H9 (cell line): ENCODE data around the gene USP37. TPM values are rescaled to one million over a fixed set of nuclear protein-coding genes. Genes with fewer than 3 reads are reported as not detected.

Source experiments
- DNase-seq: peaks from one replicate; pipeline ENCODE4 v3.0.0-alpha.2; 2017
- H2AFZ ChIP-seq: one replicate; pipeline ENCODE4 v1.6.1; 2013; ENCODE audit warnings: mild to moderate bottlenecking, low read length, control low read depth, moderate library complexity
- H2AK5ac ChIP-seq: 2 replicates; pipeline ENCODE4 v1.6.1; 2013; ENCODE audit warnings: low read length, control low read depth, mixed read lengths; ENCODE audit not compliant: insufficient read length
- H2BK120ac ChIP-seq: one replicate; pipeline ENCODE4 v1.6.1; 2013; ENCODE audit warnings: low read depth, mild to moderate bottlenecking, low read length, control low read depth, inconsistent platforms; ENCODE audit not compliant: poor library complexity, severe bottlenecking
- H2BK12ac ChIP-seq: 2 replicates; pipeline ENCODE4 v1.6.1; 2013; ENCODE audit warnings: low read length, control low read depth, mixed read lengths, low read depth; ENCODE audit not compliant: insufficient read length
- H2BK15ac ChIP-seq: 2 replicates; pipeline ENCODE4 v1.6.1; 2013; ENCODE audit warnings: low read depth, low read length, control low read depth
- H2BK20ac ChIP-seq: one replicate; pipeline ENCODE4 v1.6.1; 2013; ENCODE audit warnings: low read depth, mild to moderate bottlenecking, low read length, control low read depth, inconsistent platforms; ENCODE audit not compliant: poor library complexity, severe bottlenecking
- H2BK5ac ChIP-seq: 2 replicates; pipeline ENCODE4 v1.6.1; 2013; ENCODE audit warnings: low read length, control low read depth, mixed read lengths; ENCODE audit not compliant: insufficient read length
- H3K14ac ChIP-seq: 2 replicates; pipeline ENCODE4 v1.6.1; 2013; ENCODE audit warnings: low read length, control low read depth; ENCODE audit not compliant: insufficient read depth
- H3K18ac ChIP-seq: 2 replicates; pipeline ENCODE4 v1.6.1; 2013; ENCODE audit warnings: low read depth, mild to moderate bottlenecking, mixed read lengths, low read length, control low read depth; ENCODE audit not compliant: insufficient read length
- H3K23ac ChIP-seq: 2 replicates; pipeline ENCODE4 v1.6.1; 2013; ENCODE audit warnings: low read length, control low read depth, mixed read lengths, low read depth; ENCODE audit not compliant: insufficient read length
- H3K23me2 ChIP-seq: 2 replicates; pipeline ENCODE4 v1.6.1; 2013; ENCODE audit warnings: low read depth, mild to moderate bottlenecking, mixed read lengths, low read length, control low read depth; ENCODE audit not compliant: insufficient read length, poor library complexity, severe bottlenecking
- H3K27ac ChIP-seq: 2 replicates; pipeline ENCODE4 v1.5.1; 2013; ENCODE audit warnings: low read length, control low read depth, mixed read lengths, low read depth; ENCODE audit not compliant: insufficient read length
- H3K27me3 ChIP-seq: 2 replicates; pipeline ENCODE4 v1.6.1; 2013; ENCODE audit warnings: low read length, control low read depth, inconsistent platforms; ENCODE audit not compliant: insufficient read depth
- H3K4ac ChIP-seq: 2 replicates; pipeline ENCODE4 v1.6.1; 2013; ENCODE audit warnings: low read depth, mild to moderate bottlenecking, control low read depth, inconsistent platforms, low read length, moderate library complexity
- H3K4me1 ChIP-seq: 2 replicates; pipeline ENCODE4 v1.6.1; 2013; ENCODE audit warnings: low read length, control low read depth, inconsistent platforms; ENCODE audit not compliant: insufficient read depth
- H3K4me2 ChIP-seq: 2 replicates; pipeline ENCODE4 v1.6.1; 2013; ENCODE audit warnings: low read length, control low read depth, mixed read lengths; ENCODE audit not compliant: insufficient read length, insufficient read depth
- H3K56ac ChIP-seq: 2 replicates; pipeline ENCODE4 v1.6.1; 2013; ENCODE audit warnings: low read depth, mild to moderate bottlenecking, mixed read lengths, low read length, control low read depth; ENCODE audit not compliant: insufficient read length
- H3K79me1 ChIP-seq: 2 replicates; pipeline ENCODE4 v1.6.1; 2013; ENCODE audit warnings: low read depth, mild to moderate bottlenecking, moderate library complexity, low read length, control low read depth, inconsistent platforms; ENCODE audit not compliant: insufficient read depth, poor library complexity, severe bottlenecking
- H3K79me2 ChIP-seq: 2 replicates; pipeline ENCODE4 v1.6.1; 2013; ENCODE audit warnings: low read length, control low read depth, inconsistent platforms; ENCODE audit not compliant: insufficient read depth
- H3K9ac ChIP-seq: 2 replicates; pipeline ENCODE4 v1.6.1; 2013; ENCODE audit warnings: low read length, control low read depth, mixed read lengths; ENCODE audit not compliant: insufficient read length; ENCODE audit errors: extremely low read depth
- H3K9me3 ChIP-seq: one replicate; pipeline ENCODE4 v1.6.1; 2013; ENCODE audit warnings: low read depth, low read length, inconsistent platforms; ENCODE audit not compliant: control insufficient read depth
- H3T11ph ChIP-seq: one replicate; pipeline ENCODE4 v1.6.1; 2013; ENCODE audit warnings: mild to moderate bottlenecking, low read length, control low read depth, inconsistent platforms
- H4K20me1 ChIP-seq: one replicate; pipeline ENCODE4 v1.6.1; 2013; ENCODE audit not compliant: control insufficient read depth, insufficient read length, insufficient read depth
- H4K5ac ChIP-seq: 2 replicates; pipeline ENCODE4 v1.6.1; 2013; ENCODE audit warnings: low read depth, mild to moderate bottlenecking, mixed read lengths, low read length, control low read depth; ENCODE audit not compliant: insufficient read length
- H4K8ac ChIP-seq: replicated peaks from 2 replicates; pipeline ENCODE4 v1.6.1; 2013; ENCODE audit warnings: low read length, control low read depth, mixed read lengths, low read depth; ENCODE audit not compliant: insufficient read length
- H4K91ac ChIP-seq: 2 replicates; pipeline ENCODE4 v1.6.1; 2013; ENCODE audit warnings: low read depth, mild to moderate bottlenecking, moderate library complexity, mixed read lengths, low read length, control low read depth; ENCODE audit not compliant: insufficient read length
- H3K27ac Mint-ChIP-seq, 3 experiments: 2 replicates in 2 of 3; 3 replicates in 1 of 3; pipeline ENCODE4 v1.8.0; 2020 to 2021; ENCODE audit warnings: mixed read lengths in 3 of 3, mild to moderate bottlenecking in 1 of 3, moderate library complexity in 1 of 3
- H3K27me3 Mint-ChIP-seq: 2 replicates; pipeline ENCODE4 v1.8.0; 2021; ENCODE audit warnings: low read depth, mild to moderate bottlenecking, moderate library complexity, mixed read lengths
- H3K36me3 Mint-ChIP-seq, 3 experiments: 2 replicates in 2 of 3; 3 replicates in 1 of 3; pipeline ENCODE4 v1.8.0; 2020 to 2021; ENCODE audit warnings: low read depth in 3 of 3, mixed read lengths in 3 of 3; ENCODE audit not compliant: insufficient read depth in 1 of 3
- H3K4me1 Mint-ChIP-seq, 2 experiments: 2 replicates each; pipeline ENCODE4 v1.8.0; 2020; ENCODE audit warnings: mixed read lengths in 2 of 2
- H3K4me3 Mint-ChIP-seq, 2 experiments: 2 replicates in 1 of 2; 3 replicates in 1 of 2; pipeline ENCODE4 v1.8.0; 2020 to 2021; ENCODE audit warnings: mild to moderate bottlenecking in 2 of 2, mixed read lengths in 2 of 2, moderate library complexity in 1 of 2
- H3K9me3 Mint-ChIP-seq, 2 experiments: 2 replicates in 1 of 2; 3 replicates in 1 of 2; pipeline ENCODE4 v1.8.0; 2020; ENCODE audit warnings: mild to moderate bottlenecking in 2 of 2, mixed read lengths in 2 of 2, moderate library complexity in 1 of 2
- CTCF ChIP-seq: fragments of 200-600 bp; sonication (generic); conservative IDR thresholded peaks from 3 replicates; pipeline ENCODE4 v1.8.0; 2021; ENCODE audit warnings: antibody characterized with exemption, mild to moderate bottlenecking
- WGBS: extraction: QIAGEN DNeasy Blood & Tissue Kit; methylation state at CpG from one replicate; pipeline ENCODE4 v1.1.7; 2013; ENCODE audit warnings: missing lambda C conversion rate, low lambda C conversion rate, mixed read lengths; ENCODE audit not compliant: insufficient read length; ENCODE audit errors: extremely low coverage; 5-methylcytosine and 5-hydroxymethylcytosine counted together
- total RNA-seq: library from RNA; stranded (reverse); gene quantifications from 2 replicates; pipeline ENCODE4 v1.2.1, GENCODE V29; 2021

The USP37 gene
- total RNA-seq, 1 experiment from 2014 or later, result 34.9 TPM

DNA sequence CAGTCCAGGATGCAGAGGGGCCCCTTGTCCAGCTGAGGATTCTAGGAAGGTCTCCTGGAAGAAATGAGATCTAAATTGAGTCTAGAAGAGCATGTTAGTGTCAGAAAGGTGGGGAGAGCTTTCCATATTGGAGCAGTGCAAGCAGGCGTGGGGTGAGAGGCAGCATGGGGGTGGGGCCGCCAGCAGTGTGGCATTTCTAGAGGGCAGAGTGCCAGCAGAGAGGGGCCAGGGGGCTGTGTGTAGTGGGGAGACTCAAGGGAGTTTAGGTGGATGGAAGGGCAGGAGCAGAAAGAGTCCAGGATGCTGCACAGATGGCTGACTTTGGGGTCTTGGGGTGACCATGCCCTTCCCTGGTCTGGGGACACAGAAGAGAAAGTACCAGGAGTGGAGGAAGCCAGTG lies 147.1 kb downstream of the USP37 start:
- Histone ChIP-seq H3T11ph (no peak overlapping the region), H2AK5ac (no peak overlapping the region), H3K4ac (no peak overlapping the region), H4K91ac (no peak overlapping the region), H3K79me2 (no peaks in the 10 kb centered on the region), H3K14ac (no peak overlapping the region), H2BK15ac (no peak overlapping the region), H3K4me1 (no peaks in the 10 kb centered on the region), H3K56ac (no peak overlapping the region), H4K5ac (no peak overlapping the region), H2AFZ (no peak overlapping the region), H3K27ac (no peak overlapping the region), H3K27me3 (no peaks in the 10 kb centered on the region), H3K18ac (no peak overlapping the region), H2BK12ac (no peak overlapping the region), H3K23ac (no peak overlapping the region), H4K20me1 (no peaks in the 10 kb centered on the region), H2BK120ac (no peak overlapping the region), H3K79me1 (no peaks in the 10 kb centered on the region), H3K4me2 (no peak overlapping the region), H3K23me2 (no peaks in the 10 kb centered on the region), H3K9me3 (no peaks in the 10 kb centered on the region), H4K8ac (no peak overlapping the region), H2BK20ac (no peak overlapping the region), H2BK5ac (no peak overlapping the region), H3K9ac (no peak overlapping the region)
- H3K36me3 Mint-ChIP-seq, result no peaks in the 10 kb centered on the region
- H3K4me3 Mint-ChIP-seq, result no peak overlapping the region
- H3K27ac Mint-ChIP-seq, result no peak overlapping the region
- TF ChIP-seq CTCF, result no peak
- H3K9me3 Mint-ChIP-seq, result no peaks in the 10 kb centered on the region
- peaks cover 6 to 10% of the 10 kb centered on the region in 2 experiments for H3K4me1 Mint-ChIP-seq
- DNase-seq, result no peak
- no CpG with 5 or more reads among the region's 2 CpGs for WGBS
- H3K27me3 Mint-ChIP-seq, result no peaks in the 10 kb centered on the region; the same call in 1 of the 2 replicates
